Measurements from ENCODE around the gene KLK12.
A peak's percentile ranks its signal among the peaks of the same experiment; 100 is the strongest.

Gene KLK12, protein sequence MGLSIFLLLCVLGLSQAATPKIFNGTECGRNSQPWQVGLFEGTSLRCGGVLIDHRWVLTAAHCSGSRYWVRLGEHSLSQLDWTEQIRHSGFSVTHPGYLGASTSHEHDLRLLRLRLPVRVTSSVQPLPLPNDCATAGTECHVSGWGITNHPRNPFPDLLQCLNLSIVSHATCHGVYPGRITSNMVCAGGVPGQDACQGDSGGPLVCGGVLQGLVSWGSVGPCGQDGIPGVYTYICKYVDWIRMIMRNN

DNA sequence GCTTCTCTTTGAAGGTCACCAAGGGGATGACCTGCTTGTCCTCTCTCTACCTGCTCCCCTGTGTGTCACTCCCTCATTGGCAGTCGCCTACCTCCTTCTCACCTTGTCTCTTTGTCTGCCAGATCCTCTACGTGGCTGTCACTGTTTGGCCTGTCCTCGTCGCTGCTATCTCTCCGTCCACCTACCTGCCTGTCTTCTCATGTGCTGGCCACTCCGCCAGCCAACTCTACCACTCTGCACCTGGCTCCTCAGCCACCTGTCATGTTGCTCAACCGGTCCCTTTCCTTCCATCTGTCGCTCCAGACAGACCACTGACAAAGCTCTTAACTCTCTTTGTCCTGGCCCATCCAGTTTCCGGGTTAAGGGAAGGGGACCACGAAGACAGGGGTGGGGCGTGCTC, at the start of gene KLK12:
TSS of gene KLK12 (minus strand) at position 299 of the 400 bp plus-strand sequence. CDS start 381 bp downstream, outside the sequence.
- no peak for DNase-seq

DNA sequence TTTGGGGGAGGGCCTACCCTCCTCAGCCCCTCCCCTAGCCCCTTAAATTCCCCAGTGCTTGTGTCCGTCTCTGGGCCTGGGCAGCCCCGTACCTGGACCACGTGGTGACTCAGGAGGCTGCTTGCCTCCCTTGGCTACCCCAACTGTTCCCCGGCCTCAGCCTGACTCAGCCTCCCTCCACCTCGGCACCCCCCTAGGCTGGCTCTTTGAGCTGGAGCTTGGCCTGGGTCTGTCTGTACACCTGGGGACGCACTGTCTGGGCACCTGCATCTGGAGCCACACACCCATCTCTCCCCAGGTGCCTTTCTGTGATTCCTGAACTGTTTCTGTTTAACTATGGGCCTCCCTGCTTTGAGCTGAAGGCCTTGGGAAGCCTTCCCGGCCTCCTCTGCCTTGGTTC, 49.7 kb upstream of the KLK12 start:
- no peak for DNase-seq

DNA sequence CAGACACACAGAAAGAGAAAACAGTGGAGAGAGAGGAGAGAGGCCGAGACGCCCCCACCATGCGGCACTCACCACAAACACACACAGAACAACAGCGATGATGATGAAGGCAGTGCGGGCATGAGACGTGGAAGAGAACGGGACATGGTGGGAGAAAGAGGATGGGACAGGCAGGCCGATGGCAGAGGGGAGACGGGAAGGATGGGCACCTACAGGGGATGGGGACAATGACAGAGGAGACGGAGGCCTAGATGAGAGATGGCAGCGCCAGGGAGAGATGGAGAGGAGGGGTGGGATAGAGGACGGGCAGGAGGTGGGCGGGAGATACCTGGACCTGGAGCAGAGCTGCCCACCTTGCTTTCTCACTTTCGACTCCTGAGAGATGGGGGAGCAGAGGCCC, 49.0 kb upstream of the KLK12 start:
- no peak for DNase-seq

DNA sequence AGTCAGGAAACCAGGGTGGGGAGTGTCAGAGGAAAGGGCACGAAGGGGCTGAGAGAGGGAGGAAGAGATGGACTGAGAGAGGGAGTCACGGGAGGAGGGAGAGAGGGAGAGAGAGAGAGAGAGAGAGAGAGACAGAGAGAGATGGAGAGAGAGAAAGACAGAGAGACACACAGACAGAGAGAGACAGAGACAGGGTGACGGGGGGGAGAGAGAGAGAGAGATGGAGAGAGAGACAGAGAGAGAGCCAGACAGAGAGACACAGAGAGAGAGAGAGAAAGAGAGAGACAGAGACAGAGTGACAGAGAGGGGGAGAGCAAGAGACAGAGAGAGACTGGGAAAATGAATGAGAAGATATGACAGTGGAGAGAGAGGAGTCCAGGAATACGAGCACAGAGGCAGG, 48.4 kb upstream of the KLK12 start:
- no peak for DNase-seq

DNA sequence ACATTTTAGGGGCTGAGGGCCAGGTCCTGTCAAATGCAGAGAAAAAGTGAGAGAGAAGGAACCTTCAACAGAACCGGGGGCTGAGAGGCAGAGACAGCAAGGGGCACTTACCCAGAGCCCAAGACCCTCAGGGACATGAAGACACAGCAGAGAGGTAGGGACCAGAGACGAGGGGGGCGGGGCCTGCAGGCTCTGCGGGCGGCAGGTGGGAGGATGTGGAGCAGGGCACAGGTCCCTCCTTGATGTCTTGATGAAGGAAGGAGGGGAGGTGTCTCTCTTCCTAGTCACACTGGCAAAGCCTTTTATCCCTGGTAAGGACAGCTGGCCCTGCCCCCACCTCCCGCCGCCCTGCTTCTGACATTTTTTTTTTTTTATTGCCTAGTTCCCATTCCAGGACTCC, 47.8 kb upstream of the KLK12 start, which contains the start of gene KLK14:
TSS of gene KLK14 (minus strand) at position 277 of the 400 bp plus-strand sequence. CDS start at position 4, 273 bp downstream.
- no peak for DNase-seq

DNA sequence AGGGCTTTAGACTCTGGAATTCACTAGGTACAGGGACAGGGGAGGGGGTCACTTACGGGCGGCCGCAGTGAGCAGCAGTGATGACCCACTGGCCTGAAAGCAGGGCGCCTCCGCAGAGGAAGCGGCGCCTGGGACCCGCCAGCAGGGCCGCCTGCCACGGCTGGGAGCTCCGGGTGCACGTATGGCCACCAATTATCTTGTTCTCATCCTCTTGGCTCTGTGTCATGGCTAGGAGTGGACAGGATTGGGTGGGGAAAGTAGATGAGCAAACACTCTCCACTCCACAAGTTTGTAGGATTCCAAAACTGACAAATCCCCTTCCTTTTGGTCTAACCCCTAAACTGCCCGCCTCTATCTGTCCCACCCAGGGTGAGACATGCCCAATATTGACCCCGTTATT, 46.7 kb upstream of the KLK12 start:
- no peak for DNase-seq

DNA sequence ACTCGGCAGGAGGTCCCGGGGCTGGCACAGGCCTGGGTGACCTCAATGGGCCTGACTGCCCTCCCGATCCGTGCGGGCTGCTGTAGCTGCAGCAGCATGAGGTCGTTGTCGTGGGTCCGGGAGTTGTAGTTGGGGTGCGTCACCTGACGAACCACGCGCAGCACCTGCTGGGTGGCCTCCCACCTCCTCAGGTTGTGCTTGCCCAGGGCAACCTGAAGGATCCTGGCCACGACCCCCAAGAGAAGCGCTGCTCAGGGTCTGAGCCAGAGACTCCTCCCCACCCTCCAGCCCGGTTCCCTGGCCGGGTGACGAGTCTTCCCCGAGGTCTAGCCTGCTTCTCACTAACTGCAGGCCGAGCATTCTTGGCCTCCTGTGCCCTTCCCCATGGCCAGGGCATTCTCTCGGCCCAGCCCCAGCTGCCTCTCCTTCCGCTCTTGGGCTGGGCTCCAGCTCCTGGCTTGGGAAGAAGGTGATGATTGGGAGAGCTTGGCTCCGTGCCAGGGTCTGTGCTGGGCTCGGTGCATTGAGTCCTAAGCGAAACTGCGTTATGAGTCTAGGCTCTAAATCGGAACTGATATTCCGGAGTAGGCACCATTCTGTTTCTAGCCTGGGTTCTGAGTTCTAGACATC, 44.8 kb upstream of the KLK12 start:
- DNase-seq: peak in 6 of 56 donors; percentile 8 to 21 (median 10)

DNA sequence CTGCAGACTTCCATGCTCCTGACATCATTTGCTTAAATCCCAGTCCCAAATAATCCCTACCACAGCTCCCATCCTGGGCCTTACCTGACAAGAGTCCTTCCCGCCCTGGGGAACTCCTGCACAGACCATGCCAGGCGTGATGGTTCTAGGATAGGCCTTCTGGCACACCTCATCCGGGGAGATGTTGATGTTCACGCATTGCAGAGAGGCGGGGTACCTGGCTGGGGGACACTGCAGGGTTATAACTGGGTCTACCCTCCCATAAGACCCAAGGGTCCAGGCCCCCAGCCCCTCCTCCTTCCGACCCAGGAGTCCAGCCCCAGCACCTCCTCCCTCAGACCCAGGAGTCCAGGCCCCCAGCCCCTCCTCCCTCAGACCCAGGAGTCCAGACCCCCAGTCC, 43.9 kb upstream of the KLK12 start:
- no peak for DNase-seq

DNA sequence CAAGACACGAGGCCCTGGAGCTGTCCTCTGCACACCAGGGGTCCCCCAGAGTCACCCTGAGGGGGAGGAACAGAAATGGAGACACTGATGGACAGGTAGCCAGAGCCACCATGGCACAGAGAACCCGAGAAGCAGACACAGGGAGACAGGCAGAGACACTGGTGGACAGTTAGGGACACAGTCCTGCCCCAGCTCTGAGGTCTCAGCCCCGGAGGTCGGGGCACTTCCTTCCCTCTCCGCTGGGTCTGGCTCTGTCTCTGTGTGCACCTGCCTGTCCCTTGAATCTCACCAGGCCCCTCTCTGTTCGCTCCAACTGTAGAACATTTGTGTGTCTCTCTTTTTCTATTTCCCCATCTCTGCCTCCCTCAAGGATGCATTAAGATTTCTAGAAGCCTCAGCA, 43.3 kb upstream of the KLK12 start:
- DNase-seq: no peak

DNA sequence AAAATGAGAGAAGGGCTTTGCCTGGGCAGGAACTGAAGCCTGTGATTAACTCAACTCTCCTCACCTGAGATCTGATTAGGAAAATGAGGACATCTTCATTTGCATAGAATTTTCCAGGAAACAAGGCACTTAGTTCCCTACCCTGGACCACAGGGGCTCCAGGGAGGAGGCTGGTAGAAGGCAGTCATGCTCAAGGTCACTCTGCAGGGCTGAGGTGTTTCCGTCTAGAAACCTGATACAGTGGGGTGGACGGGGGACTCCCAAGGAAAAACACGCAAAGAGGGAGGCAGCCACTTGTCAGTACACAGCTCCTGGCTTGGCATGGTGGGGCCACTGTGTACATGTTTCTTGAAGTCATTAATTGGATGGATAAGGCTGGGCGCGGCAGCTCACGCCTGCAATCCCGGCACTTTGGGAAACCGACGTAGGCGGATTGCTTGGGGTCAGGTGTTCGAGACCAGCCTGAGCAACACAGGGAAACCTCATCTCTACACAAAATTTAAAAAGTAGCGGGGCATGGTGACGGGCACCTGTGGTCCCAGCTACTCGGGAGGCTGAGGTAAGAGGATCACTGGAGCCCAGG, 41.9 kb upstream of the KLK12 start:
- DNase-seq: no peak

DNA sequence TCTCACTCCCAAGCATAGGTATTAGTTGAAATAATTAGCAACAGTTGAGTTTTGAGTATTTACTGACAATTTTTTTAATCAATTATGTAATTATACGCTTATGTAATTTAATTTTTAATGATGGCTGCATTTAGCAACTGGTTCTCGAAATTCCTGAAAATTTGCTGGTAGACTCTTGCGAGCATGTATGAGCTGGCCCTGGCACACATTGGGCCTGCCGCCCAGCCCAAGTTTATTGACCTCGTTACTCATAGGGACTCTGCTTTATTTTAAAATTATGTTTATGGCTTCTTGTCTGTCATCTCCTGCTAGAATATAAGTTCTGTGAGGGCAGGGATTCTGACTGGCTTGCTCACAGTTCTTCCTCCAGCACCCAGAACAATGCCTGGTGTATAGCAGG, 41.2 kb upstream of the KLK12 start:
- no peak for DNase-seq

DNA sequence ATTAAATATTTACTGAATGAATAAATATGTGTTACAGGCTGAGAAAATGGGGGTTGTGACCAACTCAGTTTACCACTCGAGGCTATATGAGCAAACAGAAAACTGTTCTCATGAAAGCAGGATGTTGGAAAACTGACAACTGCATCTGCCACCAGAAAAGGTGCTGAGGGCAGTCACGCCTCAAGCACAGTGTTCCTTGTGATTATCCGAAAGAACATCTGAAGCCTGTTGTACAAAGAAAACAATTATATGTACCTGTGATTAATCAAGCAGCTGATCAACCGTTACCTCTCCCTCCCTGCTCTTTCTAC, 36.2 kb upstream of the KLK12 start:
- DNase-seq: no peak

DNA sequence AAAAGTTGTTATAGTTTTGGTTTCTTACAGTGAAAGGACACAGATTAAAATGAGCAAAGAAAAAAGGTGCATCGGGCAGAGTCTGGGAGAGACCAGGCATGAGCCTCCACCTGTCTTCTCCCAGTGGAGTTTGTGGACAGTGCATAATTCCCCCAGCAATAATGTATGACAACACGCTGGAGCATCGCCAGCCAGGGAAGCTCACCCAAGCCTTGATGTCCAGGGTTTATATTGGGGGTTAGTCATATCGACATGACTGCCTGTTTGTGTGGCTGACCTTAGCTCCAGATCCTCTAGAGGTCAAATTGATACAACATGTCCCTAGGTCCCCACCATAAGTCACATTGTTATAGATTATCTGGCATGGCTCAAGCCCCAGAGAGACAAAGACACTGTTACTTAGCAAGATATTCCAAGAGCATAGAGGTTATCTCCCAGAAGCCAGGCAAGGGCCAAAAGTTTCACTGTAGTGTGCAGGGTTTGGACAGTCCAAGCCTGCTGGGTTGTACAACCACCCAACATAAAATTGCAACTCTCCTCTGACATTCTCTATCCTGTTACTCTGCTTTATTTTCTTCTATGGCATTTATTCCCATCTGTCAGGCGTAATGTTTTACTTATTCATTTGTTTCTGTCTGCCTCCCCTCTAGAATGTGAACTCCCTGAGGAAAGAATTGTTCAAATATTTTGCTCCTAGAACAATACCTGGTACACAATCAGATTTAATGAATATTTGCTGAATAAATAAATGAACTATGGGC, 35.7 kb upstream of the KLK12 start:
- no peak for DNase-seq

DNA sequence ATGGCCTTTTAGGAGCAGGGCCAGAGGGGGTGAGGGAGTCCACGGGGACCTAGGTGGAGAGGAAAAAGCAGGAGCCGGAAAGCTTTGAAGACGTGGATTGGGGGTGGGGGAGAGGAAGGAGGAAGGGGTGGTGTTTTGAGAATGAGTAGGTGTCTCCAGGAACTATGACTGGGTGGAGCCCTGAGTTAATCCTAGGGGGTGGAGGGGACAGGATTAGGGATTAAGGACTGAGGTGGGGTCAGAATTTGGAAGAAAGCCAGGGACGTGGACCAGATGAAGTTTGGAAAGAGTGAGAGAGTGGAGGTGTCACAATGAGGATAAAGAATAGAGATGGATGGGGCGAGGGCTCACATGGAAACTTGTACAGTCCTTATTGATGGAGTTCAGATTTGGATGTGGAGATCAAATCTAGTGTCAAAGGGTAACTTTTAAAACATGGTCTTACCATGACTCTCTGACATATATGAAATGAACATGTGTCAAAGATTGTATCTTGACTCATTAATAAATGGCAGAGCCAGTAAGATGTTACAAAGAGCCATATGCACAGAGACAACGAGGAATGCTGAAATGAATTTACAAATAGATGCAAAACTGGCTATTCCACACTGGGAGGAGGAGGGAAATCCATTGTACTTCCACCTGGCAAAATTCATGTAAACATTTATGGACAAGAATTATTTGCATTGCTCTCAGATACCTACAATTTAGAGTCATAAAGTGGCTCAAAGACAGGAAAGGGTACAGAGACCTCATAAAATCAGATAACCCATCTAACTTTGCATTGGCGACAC, 31.8 kb upstream of the KLK12 start:
- no peak for DNase-seq

DNA sequence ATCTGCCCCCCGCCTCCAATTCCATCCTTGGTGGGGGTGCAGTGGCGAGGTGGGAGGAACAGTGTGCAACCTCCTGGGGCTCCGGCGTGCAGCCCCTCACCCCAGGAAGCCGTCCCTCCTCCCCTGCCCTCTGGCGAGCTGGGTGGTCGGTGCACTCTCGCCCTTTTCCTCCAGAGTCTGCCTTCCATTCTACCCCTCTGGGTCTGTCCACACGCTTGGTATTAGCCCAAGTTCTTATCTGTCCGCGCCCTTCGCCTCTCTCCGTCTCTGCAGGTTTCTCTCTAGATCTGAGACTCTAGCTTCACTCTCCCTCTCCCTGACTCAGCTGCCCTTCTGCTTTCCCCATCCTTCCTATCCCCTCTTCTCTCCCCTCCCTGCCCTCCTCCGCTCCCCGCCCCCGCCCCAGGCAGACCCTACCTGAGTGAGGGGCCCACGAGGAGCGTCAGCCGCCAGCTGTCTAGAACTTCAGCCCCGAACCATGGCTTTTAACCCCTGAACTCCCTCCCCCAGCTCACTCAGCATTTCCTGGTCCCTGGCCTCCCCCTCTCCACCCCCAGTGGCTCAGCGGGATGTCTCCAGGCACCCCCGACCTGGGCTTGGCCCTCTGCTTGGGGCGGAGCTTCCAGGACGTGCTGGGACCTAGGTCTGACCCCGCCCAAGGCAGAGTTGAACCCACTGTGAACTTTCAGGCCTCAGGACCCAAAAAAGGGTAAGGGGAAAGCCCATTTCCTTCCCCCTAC, 30.6 kb upstream of the KLK12 start:
- no peak for DNase-seq

DNA sequence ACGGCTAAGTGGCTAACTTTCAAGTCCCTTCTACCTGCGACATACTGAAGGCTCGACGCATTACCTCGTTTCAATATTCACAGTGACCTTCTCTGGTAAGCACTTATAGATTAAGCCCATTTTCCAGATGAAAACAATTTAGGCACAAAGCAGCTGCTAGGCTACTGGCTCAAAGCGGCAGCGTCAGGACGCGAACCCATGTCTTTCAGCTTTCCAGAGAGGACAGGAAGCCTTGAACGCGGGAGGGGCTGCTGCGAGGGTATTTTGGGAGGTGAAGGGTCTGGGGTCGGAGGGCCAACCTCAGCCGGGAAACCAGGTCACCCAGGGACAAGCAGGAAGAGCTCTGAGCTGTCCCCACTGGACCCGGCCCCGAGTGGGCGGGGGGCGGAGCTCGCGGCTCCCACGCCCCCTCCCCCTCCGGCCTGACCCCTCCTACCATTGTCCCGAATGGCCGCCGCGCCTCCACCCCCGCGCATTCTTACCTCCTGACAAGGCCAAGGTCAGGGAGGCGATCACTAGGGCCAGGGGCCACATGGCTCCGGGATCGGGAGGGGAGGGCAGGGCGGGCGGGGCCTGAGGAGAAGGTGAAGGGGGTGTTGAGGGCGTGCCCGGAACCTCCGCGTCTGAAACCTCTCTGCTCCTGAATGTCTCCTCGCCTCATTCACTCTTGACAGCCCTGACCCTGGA, 29.9 kb upstream of the KLK12 start, which contains the start of gene KLK13:
TSS of gene KLK13 (minus strand) at position 559 of the 687 bp plus-strand sequence. CDS start at position 534, 25 bp downstream.
- DNase-seq: peak in 1 of 56 donors; percentile 19

DNA sequence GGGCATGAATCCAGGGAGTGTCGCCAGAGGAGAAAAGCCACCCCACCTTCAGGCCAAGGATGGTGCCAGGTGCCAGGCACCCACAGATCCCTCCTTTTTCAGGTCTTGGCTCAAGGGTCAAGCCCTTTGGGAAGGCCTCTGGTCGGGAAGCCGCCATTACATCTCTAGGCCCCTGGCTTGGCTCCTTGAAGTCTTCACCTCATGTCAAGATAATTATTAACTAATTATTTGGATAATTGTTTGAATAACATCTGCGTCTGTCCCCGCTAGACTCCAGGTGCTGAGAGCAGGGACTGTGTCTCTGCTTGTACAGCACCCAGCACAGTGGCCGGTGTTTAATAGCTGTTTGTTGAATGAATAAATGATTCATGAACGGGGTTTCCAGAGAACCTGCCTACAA, 28.9 kb upstream of the KLK12 start:
- DNase-seq: no peak

DNA sequence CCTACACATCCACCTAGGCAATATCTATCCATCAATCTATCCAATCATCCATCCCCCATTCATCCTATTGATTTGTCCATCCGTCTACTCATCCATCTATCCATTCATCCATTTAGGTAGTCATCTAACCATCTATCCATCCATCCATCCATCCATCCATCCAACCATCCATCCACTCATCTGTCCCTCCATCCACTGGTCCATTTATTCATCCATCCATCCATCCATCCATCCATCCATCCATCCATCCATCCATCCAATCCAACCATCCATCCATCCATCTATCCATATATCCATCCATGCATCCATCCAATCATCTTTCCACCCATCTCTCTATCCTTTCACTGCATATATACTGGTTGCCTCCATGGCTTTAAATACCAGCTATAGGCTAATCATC, 26.2 kb upstream of the KLK12 start:
- no peak for DNase-seq

DNA sequence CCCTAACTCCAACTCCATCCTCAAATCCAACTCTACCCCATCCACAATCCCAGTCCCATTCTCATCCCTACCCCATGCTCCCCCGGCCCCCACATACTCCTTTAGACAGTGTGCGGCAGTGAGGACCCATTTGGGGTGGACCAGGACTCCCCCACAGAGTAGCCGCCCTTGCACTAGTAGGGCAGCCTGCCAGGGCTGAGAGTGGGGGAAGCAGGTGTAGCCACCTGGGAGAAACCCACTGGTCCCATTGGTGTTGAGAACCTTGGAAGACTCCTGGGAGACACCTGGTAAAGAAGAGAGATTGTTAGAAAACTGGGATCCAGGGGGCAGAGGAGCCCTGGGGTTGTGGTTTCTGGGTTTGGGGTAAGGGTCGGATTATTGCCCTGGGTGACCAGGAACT, 25.5 kb upstream of the KLK12 start:
- DNase-seq: no peak

DNA sequence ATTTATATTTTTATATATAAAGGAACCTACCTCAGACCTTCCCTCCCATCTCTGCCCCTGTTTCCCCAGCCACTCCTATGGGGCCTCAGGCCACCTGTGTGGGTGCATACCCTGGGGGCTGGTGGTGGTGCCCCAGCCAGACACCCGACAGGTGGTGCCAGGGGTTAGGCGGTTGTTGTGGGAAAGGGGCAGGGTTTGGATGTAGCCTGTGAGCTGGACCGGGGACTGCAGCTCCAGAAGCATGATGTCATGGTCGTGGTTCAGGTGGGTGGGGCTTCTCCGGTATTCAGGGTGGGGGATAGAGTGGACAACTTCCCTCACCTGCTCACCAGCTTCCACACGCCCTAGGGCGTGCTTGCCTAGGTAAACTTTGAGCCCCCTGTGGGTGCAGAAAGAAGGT, 24.9 kb upstream of the KLK12 start:
- DNase-seq: no peak
